Right ventricle myocardium superior (tissue), 1 donor: ENCODE results near the gene CDT1. TPM values are rescaled to one million over a fixed set of nuclear protein-coding genes. Genes with fewer than 3 reads are reported as not detected.

Experiments used
- ATAC-seq: fragments of 200-7000 bp; cut with Tn5 transposase; one replicate; pipeline ENCODE4 v1.9.1; 2020; ENCODE audit warnings: mild to moderate bottlenecking; ENCODE audit not compliant: poor library complexity
- DNase-seq: peaks from one replicate; pipeline ENCODE4 v3.0.0-alpha.2; 2020
- intact Hi-C: fragments of 100-400 bp; cut with DNase I; formaldehyde crosslinking; loops from one replicate; pipeline ENCODE4 v1.11.2; 2022
- total RNA-seq: library from RNA; stranded (reverse); fragmentation: NEBNext Ultra II Directional; extraction: Animal tissue kit (Norgen Biotek cat#: 25700); gene quantifications from one replicate; pipeline ENCODE4 v1.2.1, GENCODE V29; 2021
- donor health status: DM: no; HTN: yes; CAD: no; lungs with severe emphysema.

CDT1 gene
- total RNA-seq, 1 donor from 2014 or later = 1.00 TPM

- intact Hi-C loops = loop anchor here (5.0 kb wide), 1 partner anchor 46 kb away; the partner anchor contains the start of genes GALNS and TRAPPC2L
- DNase-seq (peak; percentile 87), ATAC-seq (peak; percentile 77)
These were observed 7.6 kb downstream of the CDT1 start for GRCh38 chr16:88810912-88811768.

- DNase-seq (peak; percentile 95), ATAC-seq (peak; percentile 96)
- intact Hi-C loops = loop anchor here (5.0 kb wide), 1 partner anchor 45 kb away; the partner anchor contains the start of genes GALNS and TRAPPC2L
These were observed 8.4 kb downstream of the CDT1 start, which contains the start of gene APRT for GRCh38 chr16:88811769-88812512. Gene APRT, minus strand, starts transcription at chr16:88811928. Its CDS starts 29 bp downstream, at chr16:88811899.

GRCh38 chr16:88812513-88813268 is 9.1 kb downstream of the CDT1 start:
- DNase-seq (peak; percentile 85), ATAC-seq (peak; percentile 17)
- intact Hi-C loops = loop anchor here (5.0 kb wide), 1 partner anchor 45 kb away; the partner anchor contains the start of genes GALNS and TRAPPC2L

GRCh38 chr16:88813269-88814143 is 9.9 kb downstream of the CDT1 start:
- DNase-seq = no peak
- intact Hi-C loops = loop anchor here (5.0 kb wide), 1 partner anchor 44 kb away; the partner anchor contains the start of genes GALNS and TRAPPC2L
- no peak for ATAC-seq

- DNase-seq = no peak
- intact Hi-C loops = loop anchor here (5.0 kb wide), 1 partner anchor 43 kb away; the partner anchor contains the start of genes GALNS and TRAPPC2L
- no peak for ATAC-seq
These were observed 10.5 kb downstream of the CDT1 start for GRCh38 chr16:88814144-88814502.

GRCh38 chr16:88815227-88815626 is 11.6 kb downstream of the CDT1 start:
- DNase-seq = no peak
- intact Hi-C loops = no loop called here

GRCh38 chr16:88815901-88816589 is 12.5 kb downstream of the CDT1 start:
- DNase-seq = no peak
- intact Hi-C loops = no loop called here

More at GRCh38 chr16:88815227-88815626, 11.6 kb downstream of the CDT1 start:
- no peak for ATAC-seq

GRCh38 chr16:88816736-88817535 is 13.3 kb downstream of the CDT1 start:
- intact Hi-C loops = no loop called here
- ATAC-seq (no peak), DNase-seq (no peak)

More at GRCh38 chr16:88815901-88816589, 12.5 kb downstream of the CDT1 start:
- ATAC-seq = no peak

GRCh38 chr16:88817785-88818574 is 14.4 kb downstream of the CDT1 start:
- no peak for DNase-seq
- ATAC-seq = no peak
- intact Hi-C loops = no loop called here

GRCh38 chr16:88818575-88818874 is 14.9 kb downstream of the CDT1 start:
- DNase-seq (no peak), ATAC-seq (no peak)
- intact Hi-C loops = no loop called here

- no peak for DNase-seq
- ATAC-seq = no peak
- intact Hi-C loops = no loop called here
These were observed 15.5 kb downstream of the CDT1 start for GRCh38 chr16:88819126-88819525.

- DNase-seq (no peak), ATAC-seq (no peak)
- intact Hi-C loops = no loop called here
These were observed 16.9 kb downstream of the CDT1 start for GRCh38 chr16:88820385-88821025.

- intact Hi-C loops = no loop called here
- DNase-seq (no peak), ATAC-seq (no peak)
These were observed 17.7 kb downstream of the CDT1 start for GRCh38 chr16:88821168-88821850.

GRCh38 chr16:88822281-88823040 is 18.9 kb downstream of the CDT1 start:
- no peak for ATAC-seq
- DNase-seq = no peak
- intact Hi-C loops = no loop called here
